Peyer's patch (tissue), 4 donors: ENCODE data around the gene NEURL1B.

Source experiments
- POLR2A ChIP-seq, 2 donors: fragments of 450-650 bp; IDR thresholded peaks; one replicate each; pipeline ENCODE4 v1.5.1; 2017; ENCODE audit warnings: antibody characterized with exemption in 2 of 2, mild to moderate bottlenecking in 2 of 2, moderate library complexity in 2 of 2
- TF ChIP-seq, protein P1 (sequence below), 6 experiments: fragments of 450-650 bp in 4 of 6; fragments of 200-600 bp in 2 of 6; sonication (generic) in 1 of 6; IDR thresholded peaks; one replicate each; pipeline ENCODE4 v1.5.1; 2017 to 2019; ENCODE audit warnings: antibody characterized with exemption in 6 of 6, mild to moderate bottlenecking in 3 of 6, moderate library complexity in 1 of 6

DNA sequence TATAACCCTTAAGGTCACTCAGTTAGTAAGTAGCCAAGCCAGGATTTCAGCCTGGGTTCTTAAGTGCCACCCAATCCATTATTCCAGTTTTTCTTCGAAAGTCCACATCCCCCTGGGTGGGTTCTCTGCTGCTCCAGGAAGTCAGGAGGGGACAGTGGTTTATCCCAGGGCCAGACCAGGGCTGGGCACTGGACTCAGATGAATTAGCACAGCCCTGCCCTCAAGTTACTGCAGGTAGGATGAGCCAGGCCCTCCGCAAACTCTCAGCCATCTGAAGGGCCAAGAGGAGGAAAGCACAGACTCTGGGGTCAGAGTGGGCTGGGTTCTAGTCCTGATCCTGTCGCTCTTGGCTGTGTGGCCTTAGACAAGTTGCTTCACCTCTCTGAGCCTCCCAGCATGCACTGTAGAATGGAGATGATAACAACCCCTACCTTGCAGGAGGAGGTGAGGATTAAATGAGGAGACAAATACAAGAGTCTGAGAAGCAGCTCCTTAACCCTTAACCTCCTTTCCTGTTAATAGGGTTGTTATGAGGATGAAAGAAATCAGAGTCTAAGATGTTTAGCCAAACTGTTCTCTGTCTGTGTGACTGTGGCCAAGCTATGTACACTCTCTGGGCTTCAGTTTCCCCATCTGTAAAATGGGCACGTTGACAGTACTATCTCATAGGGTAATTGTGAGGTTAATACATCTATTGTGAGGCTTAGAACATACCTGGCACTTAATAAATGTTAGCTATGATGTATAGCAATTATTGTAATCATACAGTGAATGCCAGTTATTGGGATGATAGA, 6.8 kb upstream of the NEURL1B start:
- TF ChIP-seq, protein P1, sequence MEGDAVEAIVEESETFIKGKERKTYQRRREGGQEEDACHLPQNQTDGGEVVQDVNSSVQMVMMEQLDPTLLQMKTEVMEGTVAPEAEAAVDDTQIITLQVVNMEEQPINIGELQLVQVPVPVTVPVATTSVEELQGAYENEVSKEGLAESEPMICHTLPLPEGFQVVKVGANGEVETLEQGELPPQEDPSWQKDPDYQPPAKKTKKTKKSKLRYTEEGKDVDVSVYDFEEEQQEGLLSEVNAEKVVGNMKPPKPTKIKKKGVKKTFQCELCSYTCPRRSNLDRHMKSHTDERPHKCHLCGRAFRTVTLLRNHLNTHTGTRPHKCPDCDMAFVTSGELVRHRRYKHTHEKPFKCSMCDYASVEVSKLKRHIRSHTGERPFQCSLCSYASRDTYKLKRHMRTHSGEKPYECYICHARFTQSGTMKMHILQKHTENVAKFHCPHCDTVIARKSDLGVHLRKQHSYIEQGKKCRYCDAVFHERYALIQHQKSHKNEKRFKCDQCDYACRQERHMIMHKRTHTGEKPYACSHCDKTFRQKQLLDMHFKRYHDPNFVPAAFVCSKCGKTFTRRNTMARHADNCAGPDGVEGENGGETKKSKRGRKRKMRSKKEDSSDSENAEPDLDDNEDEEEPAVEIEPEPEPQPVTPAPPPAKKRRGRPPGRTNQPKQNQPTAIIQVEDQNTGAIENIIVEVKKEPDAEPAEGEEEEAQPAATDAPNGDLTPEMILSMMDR (IDR thresholded peaks at IDR 0.05) = no peak
- no peak for TF ChIP-seq POLR2A (IDR thresholded peaks at IDR 0.05)
